ENCODE measurements around the gene ARHGEF1. TPM values are rescaled to one million over a fixed set of nuclear protein-coding genes. Genes with fewer than 3 reads are reported as not detected.

ARHGEF1 gene
- total and polyA plus RNA-seq, 7 experiments from 2014 or later: 184 to 1,236 (median 1,084) TPM

DNA sequence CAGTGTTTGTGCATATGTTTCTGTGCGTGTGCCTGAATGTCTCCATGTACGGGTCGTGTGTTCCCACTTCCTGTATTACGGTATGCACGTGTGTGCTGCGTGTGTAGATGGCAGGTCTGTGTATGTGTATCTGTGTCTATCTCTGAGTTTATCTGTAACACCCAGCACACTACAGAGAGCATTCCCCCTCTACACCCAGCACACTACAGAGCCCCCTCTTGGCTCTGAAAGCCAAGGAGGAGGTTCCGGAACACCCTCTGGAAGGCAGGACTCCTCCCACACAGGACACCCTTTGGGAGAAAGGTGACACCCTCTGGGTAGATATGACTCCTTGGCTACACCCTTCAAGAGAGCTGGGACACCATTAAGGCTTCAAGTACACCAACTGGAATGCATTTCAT is 47.3 kb downstream of the ARHGEF1 start:
- Mint-ChIP-seq H3K27ac (peak overlapping the region; percentile 31 to 96 (median 88)), H3K4me3 (peak overlapping the region in 6 of 10 donors; percentile 52 to 99 (median 64)), H3K4me1 (peaks cover 40 to 58% (median 44%) of the 10 kb centered on the region in 7 donors), H3K36me3 (peaks cover 0 to 4% (median 0%) of the 10 kb centered on the region in 5 donors), H3K9me3 (no peaks in the 10 kb centered on the region), H3K27me3 (peaks cover 0 to 16% (median 0%) of the 10 kb centered on the region in 5 donors)
- Histone ChIP-seq H3K9me3 (ENCODE audit: control insufficient read depth in 2 of 3, low read length in 3 of 3) (no peaks in the 10 kb centered on the region), H3K27me3 (ENCODE audit: control insufficient read depth in 2 of 2, insufficient read depth in 2 of 2, low read length in 2 of 2) (peaks cover 0 to 1% of the 10 kb centered on the region in 2 donors), H3K27ac (ENCODE audit: low read depth, low read length) (no peak overlapping the region), H3K4me1 (ENCODE audit: control insufficient read depth in 2 of 2, insufficient read depth in 2 of 2, low read length in 2 of 2) (peaks cover 28 to 35% of the 10 kb centered on the region in 2 donors), H3K4me3 (ENCODE audit: low read length) (no peak overlapping the region), H3K36me3 (ENCODE audit: control insufficient read depth in 2 of 3, insufficient read depth in 3 of 3, low read length in 3 of 3) (no peaks in the 10 kb centered on the region)
- ChIA-PET CTCF (interaction anchor here (1.0 to 2.0 kb wide), 5 partner anchors 16 to 138 kb away, joined by 3 to 11 read pairs (median 3); no protein-coding TSS in a partner anchor), POLR2A (interaction anchor here (0.9 to 5.4 kb wide), 13 partner anchors 11 to 71 kb away, joined by 3 to 82 read pairs (median 7); partner anchors contain the start of genes ARHGEF1, CD79A, RABAC1 and RPS19)
- ATAC-seq (no peak), DNase-seq (no peak)
- intact Hi-C loops (cut with micrococcal nuclease): no loop called here

DNA sequence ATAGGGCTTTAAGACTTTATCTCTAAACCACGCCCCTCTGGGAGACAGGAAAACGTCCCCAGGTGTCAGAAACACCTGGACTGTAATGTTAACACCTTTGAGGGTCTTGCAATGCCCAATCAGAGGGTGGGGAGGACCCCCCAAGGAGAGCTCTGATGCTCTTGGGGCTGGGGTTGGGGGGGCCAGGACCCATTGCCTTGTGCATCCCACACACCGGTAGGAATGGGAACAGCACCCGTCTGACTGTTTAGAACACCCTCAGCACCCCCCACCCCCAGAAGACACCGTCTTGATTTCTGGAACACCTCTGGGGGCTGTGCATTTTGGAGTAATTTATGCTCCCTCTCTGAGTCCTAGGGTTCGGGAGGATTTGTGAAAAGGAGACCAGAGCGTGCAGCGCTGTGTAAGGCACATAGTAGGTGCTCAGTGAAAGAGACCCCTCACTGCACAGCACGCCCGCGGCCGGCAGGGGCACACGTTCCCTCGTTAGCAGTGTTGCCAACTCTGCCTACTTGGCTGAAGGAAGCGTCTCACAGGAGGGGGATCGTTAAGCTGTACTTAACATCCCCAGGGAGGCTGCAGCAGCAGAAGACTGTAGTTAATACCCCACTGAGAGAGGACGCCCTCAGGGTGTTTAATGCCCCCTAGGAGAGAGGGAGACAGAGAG is 48.1 kb downstream of the ARHGEF1 start:
- Histone ChIP-seq H3K9me3 (ENCODE audit: control insufficient read depth in 2 of 3, low read length in 3 of 3) (no peaks in the 10 kb centered on the region), H3K4me3 (ENCODE audit: low read length) (no peak overlapping the region), H3K36me3 (ENCODE audit: control insufficient read depth in 2 of 3, insufficient read depth in 3 of 3, low read length in 3 of 3) (no peaks in the 10 kb centered on the region), H3K4me1 (ENCODE audit: control insufficient read depth in 2 of 2, insufficient read depth in 2 of 2, low read length in 2 of 2) (peaks cover 32 to 35% of the 10 kb centered on the region in 2 donors), H3K27me3 (ENCODE audit: control insufficient read depth in 2 of 2, insufficient read depth in 2 of 2, low read length in 2 of 2) (peaks cover 0 to 4% of the 10 kb centered on the region in 2 donors), H3K27ac (ENCODE audit: low read depth, low read length) (no peak overlapping the region)
- Mint-ChIP-seq H3K9me3 (no peaks in the 10 kb centered on the region), H3K36me3 (peaks cover 0 to 4% (median 0%) of the 10 kb centered on the region in 5 donors), H3K4me3 (peak overlapping the region in 2 of 10 donors; percentile 27 to 38), H3K27ac (peak overlapping the region in 8 of 9 donors; percentile 32 to 96 (median 69)), H3K4me1 (peaks cover 42 to 60% (median 47%) of the 10 kb centered on the region in 7 donors), H3K27me3 (peaks cover 0 to 18% (median 0%) of the 10 kb centered on the region in 5 donors)
- POLR2A ChIA-PET: interaction anchor here (0.9 to 5.4 kb wide), 11 partner anchors 10 to 71 kb away, joined by 3 to 82 read pairs (median 7); partner anchors contain the start of genes ARHGEF1, CD79A, RABAC1 and RPS19
- CTCF ChIA-PET: interaction anchor here (0.7 to 2.0 kb wide), 7 partner anchors 16 to 138 kb away, joined by 3 to 11 read pairs (median 3); no protein-coding TSS in a partner anchor
- ATAC-seq (no peak), DNase-seq (no peak)
- intact Hi-C loops (cut with micrococcal nuclease): no loop called here

DNA sequence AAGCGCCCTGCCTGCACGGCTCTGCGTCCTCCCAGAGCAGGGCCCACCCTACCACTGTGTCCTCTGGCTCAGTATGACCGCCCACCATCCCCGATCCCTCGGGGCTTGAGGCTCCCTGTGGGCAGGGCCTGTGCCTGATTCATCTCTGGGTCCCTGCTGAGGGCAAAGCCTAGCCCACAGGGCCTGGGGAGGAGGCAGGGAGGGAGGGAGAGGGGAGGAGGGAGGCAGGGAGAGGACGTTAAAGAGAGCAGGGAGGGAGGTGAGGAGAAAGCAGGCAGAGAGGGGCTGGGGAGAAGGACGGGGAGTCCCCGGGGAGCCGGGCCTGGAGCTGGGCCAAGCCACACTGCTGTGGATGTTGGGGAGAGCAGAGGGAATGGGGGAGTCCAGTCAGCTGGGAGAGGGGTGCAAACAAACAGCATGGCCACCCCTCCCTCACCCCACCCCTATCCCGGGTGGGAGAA is 49.3 kb downstream of the ARHGEF1 start:
- peaks cover 35 to 40% of the 10 kb centered on the region in 2 donors for H3K4me1 ChIP-seq (ENCODE audit: control insufficient read depth in 2 of 2, insufficient read depth in 2 of 2, low read length in 2 of 2)
- H3K36me3 Mint-ChIP-seq: peaks cover 0 to 4% (median 0%) of the 10 kb centered on the region in 5 donors

DNA sequence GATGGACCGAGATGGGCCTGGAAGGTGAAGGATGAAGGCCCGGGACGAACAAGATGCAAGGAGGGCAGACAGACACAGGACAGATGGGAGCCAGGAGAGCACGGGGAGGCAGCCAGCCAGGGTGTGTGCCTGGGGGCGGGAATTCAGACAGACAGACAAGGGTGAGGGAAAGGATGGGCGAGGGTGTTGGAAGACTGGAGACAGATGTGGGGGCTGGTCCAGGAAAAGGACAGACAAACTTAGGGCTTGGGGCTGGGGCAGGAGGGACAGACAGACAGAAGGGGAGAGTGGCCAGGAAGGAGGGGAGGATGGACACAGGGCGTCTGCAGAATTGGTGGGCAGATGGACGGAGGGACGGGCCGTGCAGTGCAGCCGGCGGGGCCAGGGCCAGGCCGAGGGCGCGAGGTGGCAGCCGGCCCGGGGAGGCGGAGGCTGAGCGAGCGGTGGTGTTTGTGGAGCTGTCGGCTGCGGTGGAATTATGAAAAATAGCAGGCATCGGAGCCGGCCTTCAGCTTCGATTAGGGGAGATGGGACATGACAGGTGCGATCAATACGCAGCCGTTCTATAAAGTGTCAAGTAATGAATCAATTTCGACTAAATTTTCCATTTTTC is 49.8 kb downstream of the ARHGEF1 start:
- CTCF ChIA-PET: interaction anchor here (0.7 to 1.9 kb wide), 3 partner anchors 17 to 58 kb away, joined by 3 to 7 read pairs (median 3); no protein-coding TSS in a partner anchor
- Mint-ChIP-seq H3K4me1 (peaks cover 48 to 73% (median 57%) of the 10 kb centered on the region in 7 donors), H3K27me3 (peaks cover 0 to 29% (median 0%) of the 10 kb centered on the region in 5 donors), H3K36me3 (peaks cover 0 to 4% (median 0%) of the 10 kb centered on the region in 5 donors), H3K9me3 (no peaks in the 10 kb centered on the region), H3K27ac (peak overlapping the region in 6 of 9 donors; percentile 45 to 88 (median 80)), H3K4me3 (peak overlapping the region in 2 of 10 donors; percentile 49 to 66)
- peaks cover 0 to 4% of the 10 kb centered on the region in 2 donors for H3K27me3 ChIP-seq (ENCODE audit: control insufficient read depth in 2 of 2, insufficient read depth in 2 of 2, low read length in 2 of 2)
- no peak overlapping the region for H3K4me3 ChIP-seq (ENCODE audit: low read length)
- no peak overlapping the region for H3K27ac ChIP-seq (ENCODE audit: low read depth, low read length)
- intact Hi-C loops (cut with micrococcal nuclease): loop anchor here in 1 of 2 donors (1.0 kb wide), 1 partner anchor 17 kb away; no protein-coding TSS in a partner anchor
- H3K4me1 ChIP-seq (ENCODE audit: control insufficient read depth in 2 of 2, insufficient read depth in 2 of 2, low read length in 2 of 2): peaks cover 35 to 40% of the 10 kb centered on the region in 2 donors
- POLR2A ChIA-PET: interaction anchor here (1.3 to 5.4 kb wide), 3 partner anchors 45 to 60 kb away, joined by 5 to 82 read pairs (median 5); partner anchors contain the start of gene ARHGEF1
- H3K9me3 ChIP-seq (ENCODE audit: control insufficient read depth in 2 of 3, low read length in 3 of 3): no peaks in the 10 kb centered on the region
- no peaks in the 10 kb centered on the region for H3K36me3 ChIP-seq (ENCODE audit: control insufficient read depth in 2 of 3, insufficient read depth in 3 of 3, low read length in 3 of 3)
- DNase-seq: no peak
- ATAC-seq: no peak

More for the DNA sequence above, 49.3 kb downstream of the ARHGEF1 start:
- DNase-seq (no peak), ATAC-seq (no peak)
- Histone ChIP-seq H3K4me3 (ENCODE audit: low read length) (no peak overlapping the region), H3K36me3 (ENCODE audit: control insufficient read depth in 2 of 3, insufficient read depth in 3 of 3, low read length in 3 of 3) (no peaks in the 10 kb centered on the region), H3K27ac (ENCODE audit: low read depth, low read length) (no peak overlapping the region), H3K9me3 (ENCODE audit: control insufficient read depth in 2 of 3, low read length in 3 of 3) (no peaks in the 10 kb centered on the region), H3K27me3 (ENCODE audit: control insufficient read depth in 2 of 2, insufficient read depth in 2 of 2, low read length in 2 of 2) (peaks cover 0 to 4% of the 10 kb centered on the region in 2 donors)
- H3K9me3 Mint-ChIP-seq: no peaks in the 10 kb centered on the region
- H3K27ac Mint-ChIP-seq: peak overlapping the region in 4 of 9 donors; percentile 56 to 96 (median 85)
- CTCF ChIA-PET: interaction anchor here (0.7 to 1.3 kb wide), 2 partner anchors 42 to 58 kb away, joined by 3 read pairs; no protein-coding TSS in a partner anchor
- H3K27me3 Mint-ChIP-seq: peaks cover 0 to 25% (median 0%) of the 10 kb centered on the region in 5 donors
- intact Hi-C loops (cut with micrococcal nuclease): no loop called here
- H3K4me3 Mint-ChIP-seq: peak overlapping the region in 1 of 10 donors; percentile 49
- H3K4me1 Mint-ChIP-seq: peaks cover 48 to 68% (median 53%) of the 10 kb centered on the region in 7 donors
- POLR2A ChIA-PET: interaction anchor here (0.9 to 5.4 kb wide), 6 partner anchors 24 to 73 kb away, joined by 3 to 82 read pairs (median 5); partner anchors contain the start of genes ARHGEF1, RABAC1 and RPS19

DNA sequence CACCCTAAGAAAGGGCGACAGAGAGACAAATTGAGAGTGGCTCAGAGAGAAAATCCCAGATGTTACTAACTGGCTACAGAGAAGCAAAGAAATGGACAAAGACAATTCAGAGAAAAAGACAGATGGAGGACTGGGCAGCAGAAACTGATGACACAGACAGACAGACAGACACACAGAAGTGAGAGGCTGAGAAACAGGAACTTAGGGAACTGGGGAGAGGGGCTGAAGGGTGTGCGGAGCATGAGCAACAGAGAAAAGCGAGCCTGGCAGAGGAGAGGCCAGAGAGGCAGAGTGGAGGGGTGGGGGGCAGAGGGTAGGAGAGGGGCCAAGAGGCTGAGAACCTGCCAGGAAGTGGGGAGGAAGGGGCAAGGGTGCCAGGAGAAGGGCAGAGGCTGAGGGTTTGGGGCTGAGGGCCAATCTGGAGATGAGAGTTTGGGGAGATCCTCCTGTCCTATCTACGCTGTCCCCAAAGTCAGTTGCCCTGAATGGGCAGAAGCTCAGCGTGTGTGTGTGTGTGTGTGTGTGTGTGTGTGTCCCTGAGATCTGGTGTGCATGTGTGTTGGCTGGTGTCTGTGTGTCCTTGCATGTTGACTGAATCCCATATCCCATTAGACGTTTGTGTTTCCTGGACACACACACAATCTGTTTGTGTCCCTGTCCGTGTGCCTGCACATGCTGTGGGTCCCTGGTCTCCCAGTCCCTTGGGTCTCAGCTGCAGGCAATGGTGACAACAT is 50.9 kb downstream of the ARHGEF1 start:
- Mint-ChIP-seq H3K36me3 (peaks cover 0 to 4% (median 0%) of the 10 kb centered on the region in 5 donors), H3K4me1 (peaks cover 44 to 74% (median 55%) of the 10 kb centered on the region in 7 donors), H3K9me3 (no peaks in the 10 kb centered on the region), H3K27me3 (peaks cover 0 to 28% (median 0%) of the 10 kb centered on the region in 5 donors), H3K4me3 (peak overlapping the region in 7 of 10 donors; percentile 5 to 66 (median 48)), H3K27ac (peak overlapping the region; percentile 6 to 89 (median 86))
- no peak for DNase-seq
- no peak overlapping the region for H3K27ac ChIP-seq (ENCODE audit: low read depth, low read length)
- H3K4me3 ChIP-seq (ENCODE audit: low read length): no peak overlapping the region
- no peaks in the 10 kb centered on the region for H3K9me3 ChIP-seq (ENCODE audit: control insufficient read depth in 2 of 3, low read length in 3 of 3)
- CTCF ChIA-PET: interaction anchor here (0.8 to 1.9 kb wide), 7 partner anchors 15 to 73 kb away, joined by 3 to 13 read pairs (median 5); partner anchors contain the start of gene RPS19
- H3K4me1 ChIP-seq (ENCODE audit: control insufficient read depth in 2 of 2, insufficient read depth in 2 of 2, low read length in 2 of 2): peaks cover 35 to 39% of the 10 kb centered on the region in 2 donors
- intact Hi-C loops (cut with micrococcal nuclease): loop anchor here in 1 of 2 donors (1.0 to 2.0 kb wide), 3 partner anchors 18 to 73 kb away; partner anchors contain the start of gene RPS19
- H3K27me3 ChIP-seq (ENCODE audit: control insufficient read depth in 2 of 2, insufficient read depth in 2 of 2, low read length in 2 of 2): peaks cover 0 to 4% of the 10 kb centered on the region in 2 donors
- POLR2A ChIA-PET: interaction anchor here (1.0 to 1.7 kb wide), 7 partner anchors 11 to 73 kb away, joined by 3 to 7 read pairs (median 5); no protein-coding TSS in a partner anchor
- H3K36me3 ChIP-seq (ENCODE audit: control insufficient read depth in 2 of 3, insufficient read depth in 3 of 3, low read length in 3 of 3): no peaks in the 10 kb centered on the region
- no peak for ATAC-seq

All from naive thymus-derived CD4-positive, alpha-beta T cell (primary cell).